Kidney glomerular epithelial cell (primary cell): Measurements from ENCODE around the gene ZBTB26.
"Not testable (repeated sequence)": the region's sequence is repeated elsewhere in the genome, so short reads cannot be mapped to it uniquely, and the experiment has no call there.

Source experiments
- DNase-seq: peaks from one replicate; lab custom pipeline; 2025; lab: John Stamatoyannopoulos, UW

ZBTB26 gene

GRCh38 chr9:122929796-122930354 lies 1.4 kb downstream of the ZBTB26 start:
- no peak for DNase-seq

GRCh38 chr9:122923947-122924346 lies 7.4 kb downstream of the ZBTB26 start:
- peak; percentile 59 for DNase-seq

GRCh38 chr9:122922713-122923112 lies 8.6 kb downstream of the ZBTB26 start:
- no peak for DNase-seq

DNA sequence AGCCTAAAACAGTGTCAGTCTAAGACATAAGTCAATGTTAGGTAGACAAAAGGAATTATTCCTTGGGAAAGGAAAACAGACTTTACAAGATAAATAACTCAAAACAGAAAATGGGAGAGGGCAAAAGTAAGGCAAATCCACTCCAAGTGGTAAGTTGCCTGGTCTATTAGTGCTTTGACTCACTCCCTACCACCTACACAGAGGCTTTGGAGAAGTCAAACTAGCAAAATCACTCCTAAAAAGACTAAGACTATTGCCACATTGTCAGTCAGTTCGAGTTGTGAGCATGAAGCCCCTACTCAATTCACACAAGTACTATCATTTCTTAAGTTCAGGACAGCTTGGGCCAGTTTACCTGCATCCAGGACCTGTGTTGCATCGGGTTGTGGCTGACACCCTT lies 13.0 kb downstream of the ZBTB26 start:
- DNase-seq = no peak

GRCh38 chr9:122912964-122913673 lies 18.2 kb downstream of the ZBTB26 start, which contains the start of gene ZBTB6:
Gene ZBTB6 (minus strand): TSS chr9:122913323. CDS start chr9:122912072, 1,251 bp downstream.
- peak; percentile 81 for DNase-seq

DNA sequence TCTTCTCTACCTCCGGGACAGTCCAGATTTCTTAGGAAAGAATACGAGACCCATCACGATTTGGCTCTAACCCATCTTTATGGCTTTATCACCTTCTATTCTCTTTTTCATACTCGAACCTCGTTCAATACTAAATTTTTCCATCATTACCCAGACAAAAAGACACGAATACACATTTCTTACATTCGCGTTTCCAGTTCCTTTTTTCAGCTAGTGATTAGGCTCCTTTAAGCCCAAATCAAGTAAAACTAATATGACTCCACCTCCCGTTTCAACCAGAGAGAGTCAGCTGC lies 18.7 kb downstream of the ZBTB26 start:
- no peak for DNase-seq

DNA sequence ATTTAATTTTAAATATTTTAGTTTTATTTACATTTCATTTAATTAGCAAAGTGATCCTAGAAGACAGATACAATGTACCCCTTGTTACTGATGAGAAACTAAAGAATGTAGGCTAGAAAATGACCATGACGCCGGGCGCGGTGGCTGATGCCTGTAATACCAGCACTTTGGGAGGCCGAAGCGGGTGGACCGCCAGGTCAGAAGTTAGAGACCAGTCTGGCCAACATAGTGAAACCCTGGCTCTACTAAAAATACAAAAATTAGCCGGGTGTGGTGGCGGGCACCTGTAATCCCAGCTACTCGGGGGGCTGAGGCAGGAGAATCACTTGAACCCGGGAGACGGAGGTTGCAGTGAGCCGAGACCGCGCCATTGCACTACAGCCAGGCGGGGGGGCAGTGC lies 25.2 kb downstream of the ZBTB26 start:
- DNase-seq = not testable (repeated sequence)

DNA sequence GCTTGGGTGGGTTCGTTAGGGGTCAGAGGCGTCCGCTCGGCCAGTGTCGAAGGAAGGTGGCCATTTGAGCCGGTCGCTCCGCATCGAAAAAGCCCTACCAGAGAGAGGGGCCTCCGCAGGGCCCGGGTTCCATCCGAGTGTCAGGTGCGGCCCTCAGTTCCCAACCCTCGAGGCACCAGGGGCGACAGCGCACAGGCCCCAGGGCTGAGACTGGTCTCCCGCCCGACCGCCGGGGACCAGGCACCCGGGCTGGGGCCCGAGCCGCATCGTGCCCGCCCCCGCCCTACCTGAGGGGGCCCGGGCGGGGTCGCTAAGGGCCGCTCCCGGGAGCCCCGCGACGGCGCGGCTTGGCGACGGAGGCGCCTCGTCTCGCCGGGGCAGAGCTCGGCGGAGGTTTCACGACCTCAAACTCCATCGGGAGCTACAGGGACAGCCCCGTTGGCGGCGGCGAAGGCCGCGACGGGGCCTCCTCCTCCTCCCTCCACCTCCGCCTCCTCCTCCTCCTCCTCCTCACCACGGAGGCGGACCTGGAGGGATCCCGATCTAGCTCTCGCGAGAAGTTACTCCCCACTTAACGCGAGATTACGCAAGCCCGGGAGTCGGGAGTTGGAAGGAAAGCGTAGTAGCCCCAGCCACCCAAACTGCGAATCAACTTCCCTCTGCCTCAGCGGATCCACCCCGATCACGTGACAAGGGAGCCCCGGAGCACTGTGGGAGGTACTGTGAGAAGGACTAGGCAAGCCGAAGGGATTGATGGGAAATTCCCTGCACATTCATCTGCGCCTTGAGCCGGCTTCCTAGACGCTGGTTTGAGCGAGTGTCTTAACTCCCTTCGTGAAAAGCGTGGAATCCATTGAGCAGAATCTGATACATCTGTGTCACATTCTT lies 26.2 kb downstream of the ZBTB26 start, which contains the start of gene RC3H2:
Gene RC3H2, minus strand, starts transcription at position 537 of the 888 bp plus-strand sequence. CDS start 7,850 bp downstream, outside the sequence.
- DNase-seq = peak; percentile 99

DNA sequence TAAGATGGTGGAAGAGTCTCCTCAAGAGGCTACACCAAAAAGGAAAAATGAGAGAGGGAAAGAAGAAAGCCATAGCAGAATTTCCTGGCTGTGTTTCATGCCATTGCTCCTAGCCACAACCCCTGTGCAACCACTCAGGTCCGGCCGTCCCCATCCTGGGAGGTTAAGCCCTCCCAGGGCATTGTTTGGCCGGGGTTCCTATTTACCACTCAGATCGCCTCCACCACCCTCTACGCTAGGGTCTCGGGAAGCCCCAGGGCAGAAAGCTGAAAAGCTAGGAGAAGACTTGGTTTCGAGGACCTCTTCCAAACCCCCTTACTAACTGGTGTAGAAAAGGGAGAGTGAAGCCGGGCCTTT lies 26.9 kb downstream of the ZBTB26 start:
- peak; percentile 34 for DNase-seq

DNA sequence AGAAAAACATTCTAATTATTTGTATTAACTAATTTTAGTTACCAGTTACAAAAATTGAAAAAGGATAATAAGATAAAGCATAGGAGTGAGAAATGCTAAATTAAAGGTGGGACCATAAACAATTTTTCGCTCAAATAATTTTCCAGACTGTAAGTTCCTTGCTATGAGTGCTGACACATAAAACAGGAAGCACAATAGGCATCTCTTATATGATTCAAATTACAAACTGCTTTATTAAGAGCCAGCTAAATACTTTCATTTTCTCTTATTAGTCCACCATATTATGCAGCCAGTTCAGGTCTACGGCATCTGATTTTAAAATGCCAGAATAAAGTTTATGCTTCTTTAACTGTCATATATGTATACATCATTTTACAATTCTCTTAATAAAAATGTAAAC lies 30.5 kb downstream of the ZBTB26 start:
- DNase-seq = peak; percentile 28

GRCh38 chr9:122897969-122898368 lies 33.3 kb downstream of the ZBTB26 start:
- no peak for DNase-seq

DNA sequence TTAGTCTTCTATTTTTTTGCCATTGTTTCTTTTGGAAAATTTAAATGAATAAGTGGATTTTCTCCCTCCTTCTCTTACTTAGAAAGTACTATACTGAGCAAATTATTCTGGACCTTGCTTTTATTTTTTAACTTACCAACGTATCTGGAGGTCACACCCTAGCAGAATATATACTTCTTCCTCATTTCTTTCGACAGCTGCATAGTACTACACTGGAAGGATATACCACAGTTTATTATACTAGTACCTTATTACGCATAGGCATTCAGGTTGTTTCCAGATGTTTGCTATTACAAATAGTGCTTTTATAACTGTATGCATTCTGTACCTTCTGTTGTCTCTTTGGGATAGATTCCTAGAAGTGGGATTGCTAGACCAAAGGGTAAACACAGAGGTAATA lies 42.8 kb downstream of the ZBTB26 start:
- no peak for DNase-seq

DNA sequence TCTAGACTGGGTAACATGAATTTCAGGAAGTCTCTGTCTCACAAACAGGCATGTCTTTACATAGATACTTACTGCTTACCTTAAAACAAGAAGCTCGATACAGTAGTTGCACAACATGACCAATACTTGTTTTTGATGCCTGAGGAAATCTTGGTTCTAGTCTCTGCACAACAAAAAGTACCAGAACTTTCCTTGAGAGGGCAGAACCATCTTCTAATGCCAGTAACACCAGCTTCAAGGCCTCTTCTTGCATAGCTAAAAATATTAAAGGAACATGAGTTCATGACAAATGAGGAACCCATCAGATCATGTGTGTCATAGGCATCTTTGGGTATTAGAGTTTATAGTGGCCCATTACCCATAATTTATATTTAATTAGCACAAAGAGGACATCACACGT lies 48.2 kb downstream of the ZBTB26 start:
- DNase-seq = no peak

GRCh38 chr9:122879443-122879842 lies 51.9 kb downstream of the ZBTB26 start:
- no peak for DNase-seq

GRCh38 chr9:122875523-122875922 lies 55.8 kb downstream of the ZBTB26 start:
- no peak for DNase-seq

- DNase-seq = not testable (repeated sequence)
Measured at GRCh38 chr9:122867276-122867675, 64.0 kb downstream of the ZBTB26 start.

DNA sequence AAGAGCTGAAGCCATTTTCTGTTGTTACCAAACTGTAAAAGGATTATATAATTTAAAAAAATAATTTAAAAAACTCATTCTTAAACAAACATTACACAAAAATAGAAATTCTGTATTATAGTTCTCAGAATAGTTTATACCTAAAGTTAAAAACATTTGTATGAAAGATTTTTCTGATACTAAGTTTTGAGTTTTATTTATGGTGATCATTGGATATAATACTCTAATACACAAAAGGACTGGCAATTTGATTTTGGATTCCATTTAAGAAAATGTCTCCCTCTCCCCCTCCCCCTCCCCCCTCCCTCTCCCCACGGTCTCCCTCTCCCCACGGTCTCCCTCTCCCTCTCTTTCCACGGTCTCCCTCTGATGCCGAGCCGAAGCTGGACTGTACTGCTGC lies 65.2 kb downstream of the ZBTB26 start:
- DNase-seq = no peak
